Urothelium cell line (cell line): ENCODE measurements around the gene ALKBH1.
"Not testable (repeated sequence)": the region's sequence is repeated elsewhere in the genome, so short reads cannot be mapped to it uniquely, and the experiment has no call there.

ENCODE experiments used
- DNase-seq: peaks from one replicate; pipeline ENCODE4 v3.0.0; 2011; ENCODE audit warnings: low spot score, mixed read lengths
- FAIRE-seq: peaks from 2 replicates; lab custom pipeline; 2011; peaks lifted over from hg19 to GRCh38; lab: Jason Lieb, UNC

ALKBH1 gene

GRCh38 chr14:77707724-77708408 lies at the start of gene ALKBH1, which contains the start of gene SLIRP:
TSS of gene ALKBH1 (minus strand) at chr14:77708023. CDS start at chr14:77708004, 19 bp downstream.
TSS of gene SLIRP (plus strand) at chr14:77708103. CDS start at chr14:77708112, 9 bp downstream.
- FAIRE-seq: no peak

GRCh38 chr14:77752799-77753516 lies 45.1 kb upstream of the ALKBH1 start:
- no peak for FAIRE-seq
- no peak for DNase-seq

More at GRCh38 chr14:77707724-77708408, at the start of gene ALKBH1, which contains the start of gene SLIRP:
- peak; percentile 92 for DNase-seq

- no peak for FAIRE-seq
- DNase-seq: no peak
Observed at GRCh38 chr14:77752266-77752665, 44.4 kb upstream of the ALKBH1 start.

- FAIRE-seq, DNase-seq: not testable (repeated sequence)
Observed at GRCh38 chr14:77747425-77747824, 39.6 kb upstream of the ALKBH1 start.

GRCh38 chr14:77746064-77746702 lies 38.4 kb upstream of the ALKBH1 start:
- DNase-seq: no peak
- FAIRE-seq: no peak

DNA sequence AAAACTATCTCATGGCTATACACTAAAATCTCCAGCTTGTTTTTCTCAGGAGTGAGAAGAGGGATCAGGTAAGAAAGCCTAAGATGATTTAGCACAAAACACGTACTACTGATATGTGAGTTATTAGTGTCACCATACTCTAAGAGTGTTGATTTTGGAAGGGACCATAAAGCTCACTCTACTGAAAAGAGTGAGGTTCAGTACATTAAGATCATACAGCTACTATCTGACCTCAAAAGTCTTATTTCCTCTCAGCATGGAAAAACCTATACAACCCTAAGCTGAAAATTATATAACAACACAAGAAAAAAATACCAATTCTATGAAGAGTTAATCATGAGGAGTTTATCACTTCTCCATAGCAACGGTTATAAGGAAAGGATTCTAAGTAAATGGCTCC lies 33.6 kb upstream of the ALKBH1 start:
- FAIRE-seq (no peak), DNase-seq (no peak)

GRCh38 chr14:77738559-77739250 lies 30.9 kb upstream of the ALKBH1 start:
- FAIRE-seq: no peak
- DNase-seq: no peak

GRCh38 chr14:77730976-77731497 lies 23.2 kb upstream of the ALKBH1 start:
- no peak for FAIRE-seq
- DNase-seq: no peak

DNA sequence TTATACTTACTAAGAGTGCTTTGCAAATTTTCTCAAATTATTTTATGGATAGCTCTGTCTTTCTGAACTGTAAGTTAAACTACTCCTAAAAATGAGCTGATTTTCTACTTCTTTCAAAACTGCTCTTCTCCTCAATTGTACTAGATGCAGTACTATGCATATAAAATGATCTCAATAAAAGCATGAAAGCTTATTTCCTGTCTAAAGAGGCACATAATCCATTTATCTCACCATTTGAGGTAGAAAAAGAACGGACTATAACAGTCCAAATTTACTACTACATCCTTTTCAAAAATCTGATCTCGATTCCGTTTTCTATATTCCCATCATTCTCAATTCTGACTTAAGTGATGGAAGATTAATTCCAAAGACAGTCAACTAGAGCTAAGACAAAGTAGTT lies 14.5 kb upstream of the ALKBH1 start:
- FAIRE-seq (no peak), DNase-seq (no peak)

DNA sequence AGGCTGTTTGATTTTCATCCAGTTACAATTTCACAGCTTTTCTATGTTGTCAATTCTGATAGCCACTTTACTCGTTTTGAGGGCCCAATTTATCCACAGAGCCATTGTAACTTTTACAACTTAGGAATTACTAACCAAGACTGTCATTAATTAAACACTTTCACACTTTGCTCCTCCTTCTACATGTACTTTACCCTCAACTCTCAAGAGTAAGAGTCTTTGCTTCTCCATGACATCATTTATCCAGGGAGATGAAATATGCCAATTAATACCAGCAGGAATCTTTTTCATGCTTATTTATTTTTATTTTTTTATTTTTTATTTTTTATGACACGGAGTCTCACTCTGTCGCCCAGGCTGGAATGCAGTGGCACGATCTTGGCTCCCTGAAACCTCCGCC lies 13.6 kb upstream of the ALKBH1 start:
- no peak for FAIRE-seq
- DNase-seq: no peak

DNA sequence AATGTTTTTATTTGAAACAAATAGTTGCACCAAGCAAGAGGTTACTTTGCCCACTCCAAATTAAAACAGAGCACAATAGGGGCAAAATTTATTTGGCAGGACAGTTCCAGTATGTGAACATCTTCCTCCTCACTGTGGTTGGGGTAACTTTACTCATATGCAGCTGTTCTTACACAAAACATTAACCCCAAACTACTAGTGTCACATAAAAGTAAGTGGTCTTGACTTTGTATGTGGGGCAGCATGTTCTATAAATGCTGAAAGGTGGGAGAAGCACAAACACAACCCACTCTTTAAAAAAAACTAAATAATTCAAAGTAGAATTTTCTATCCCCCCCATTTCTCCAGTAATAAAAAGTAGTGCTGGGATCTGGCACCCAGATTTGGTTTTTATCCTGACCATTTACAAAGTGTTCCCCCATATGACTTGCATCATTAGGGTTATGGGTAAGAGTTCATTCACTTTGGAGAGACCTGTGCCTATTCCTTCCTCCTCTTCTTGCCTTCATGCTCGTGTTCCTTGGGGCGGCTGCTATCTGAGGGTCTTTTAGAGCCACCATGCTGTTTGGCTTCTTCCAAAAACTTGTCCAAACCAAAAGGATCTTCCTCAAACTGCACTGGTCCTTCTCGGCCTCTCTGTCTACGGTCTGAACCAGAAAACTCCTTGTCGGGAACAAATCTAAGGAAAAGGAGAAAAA lies 9.9 kb upstream of the ALKBH1 start:
- no peak for FAIRE-seq

GRCh38 chr14:77714926-77715325 lies 7.1 kb upstream of the ALKBH1 start:
- FAIRE-seq (no peak), DNase-seq (no peak)

More for the DNA sequence above, 9.9 kb upstream of the ALKBH1 start:
- no peak for DNase-seq

DNA sequence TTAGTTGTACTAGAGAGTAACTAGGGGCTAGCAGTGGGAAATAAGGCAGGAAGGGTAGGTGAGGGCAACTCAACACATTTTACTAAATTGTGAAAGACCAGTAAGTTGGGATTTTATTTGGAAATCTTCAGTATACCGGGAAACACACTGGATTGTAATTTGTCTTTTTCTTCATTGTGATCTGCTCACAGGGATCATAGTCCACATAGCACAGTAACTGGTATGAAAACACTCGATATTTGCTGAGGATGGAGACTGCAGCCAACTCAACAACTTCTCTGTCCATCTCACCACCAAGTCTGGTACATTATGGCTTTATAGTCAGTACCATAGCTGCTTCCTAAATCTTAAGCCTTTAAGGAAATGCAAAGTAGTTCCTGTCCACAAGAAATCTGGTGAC lies 2.5 kb upstream of the ALKBH1 start:
- FAIRE-seq: no peak
- no peak for DNase-seq

DNA sequence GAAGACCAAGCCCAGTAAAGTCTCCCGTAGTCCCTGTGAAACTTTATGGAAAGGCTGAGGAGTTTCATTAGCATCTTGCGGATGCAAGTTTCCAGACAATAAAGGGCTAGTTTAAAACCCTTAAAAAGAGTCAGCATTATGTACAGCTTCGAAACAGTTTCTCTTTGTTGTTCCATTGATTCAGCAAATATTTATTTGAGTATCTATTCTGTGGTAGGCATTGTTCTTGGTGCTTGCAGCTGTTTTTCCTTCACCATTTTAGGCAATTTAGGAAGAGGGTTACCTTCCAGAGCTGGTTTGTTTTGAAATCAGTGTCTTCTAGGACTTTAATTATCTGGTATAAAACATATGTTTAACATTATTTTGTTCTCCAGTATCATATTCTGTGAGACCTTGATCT lies 1.6 kb upstream of the ALKBH1 start:
- DNase-seq: no peak
- FAIRE-seq: no peak

DNA sequence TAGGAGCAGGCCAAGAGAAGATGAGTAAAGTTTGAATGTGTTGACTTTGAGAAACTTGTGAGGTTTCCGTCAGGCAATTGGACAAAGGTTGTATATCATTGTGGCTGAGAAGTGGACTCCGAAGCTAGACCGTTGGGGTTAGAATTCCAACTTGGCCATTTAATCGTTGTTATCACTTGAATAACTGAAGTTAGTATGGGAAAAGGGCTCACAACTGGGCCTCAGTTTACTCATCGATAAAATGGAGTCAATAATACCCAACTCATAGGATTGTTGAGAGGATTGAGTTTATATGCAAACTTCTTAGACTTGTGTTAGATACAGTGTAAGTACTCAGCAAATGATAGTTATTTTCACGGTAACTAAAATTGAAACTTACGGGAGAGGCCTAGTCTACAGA lies 926 bp upstream of the ALKBH1 start:
- DNase-seq (no peak), FAIRE-seq (no peak)

- DNase-seq: peak; percentile 30
- FAIRE-seq: no peak
Observed at GRCh38 chr14:77707355-77707723, 484 bp downstream of the ALKBH1 start.

DNA sequence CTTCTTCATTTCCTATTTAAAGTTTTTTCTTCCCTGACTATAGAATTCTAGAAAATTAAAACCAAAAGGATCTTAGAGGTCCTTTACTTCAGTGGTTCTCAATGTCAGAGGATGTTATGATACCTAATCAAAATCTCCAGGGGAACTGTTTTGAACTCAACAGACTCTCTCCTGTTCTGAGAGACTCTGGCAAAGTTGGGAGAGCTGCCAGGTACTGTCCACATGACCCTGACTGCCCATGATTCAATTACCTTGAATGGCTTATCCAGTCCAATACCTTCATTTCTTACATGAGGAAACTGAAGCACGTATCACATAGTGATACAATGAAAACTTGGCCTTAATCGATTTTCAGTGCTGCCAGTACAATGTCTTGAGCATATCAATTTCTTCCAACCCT lies 16.6 kb downstream of the ALKBH1 start:
- FAIRE-seq: no peak
- DNase-seq: no peak

- DNase-seq: peak; percentile 23
- FAIRE-seq: no peak
Observed at GRCh38 chr14:77682158-77682553, 25.7 kb downstream of the ALKBH1 start.

GRCh38 chr14:77681196-77682157 lies 26.3 kb downstream of the ALKBH1 start:
- FAIRE-seq (peak; percentile 59), DNase-seq (peak; percentile 13)
